Endothelial cell of umbilical vein (primary cell): ENCODE measurements around the gene ADPRH.

Experiments
- EZH2 ChIP-seq: IDR thresholded peaks from 2 replicates; pipeline ENCODE4 v1.6.1; 2012; ENCODE audit warnings: borderline replicate concordance, low read depth, mild to moderate bottlenecking, moderate library complexity, low read length, inconsistent platforms; ENCODE audit not compliant: severe bottlenecking
- FOS ChIP-seq: IDR thresholded peaks from 2 replicates; pipeline ENCODE4 v1.6.1; 2011; ENCODE audit warnings: mild to moderate bottlenecking, low read length, moderate library complexity, borderline replicate concordance; ENCODE audit not compliant: insufficient read depth
- GATA2 ChIP-seq: IDR thresholded peaks from 2 replicates; pipeline ENCODE4 v1.7.0; 2011; ENCODE audit warnings: low read depth, mild to moderate bottlenecking, moderate library complexity, mixed read lengths, low read length; ENCODE audit not compliant: insufficient read length, insufficient read depth
- JUN ChIP-seq: IDR thresholded peaks from 2 replicates; pipeline ENCODE4 v1.6.1; 2011; ENCODE audit warnings: borderline replicate concordance, low read depth; ENCODE audit not compliant: insufficient read length, insufficient read depth
- MYC ChIP-seq: IDR thresholded peaks from one replicate; pipeline ENCODE4 v1.6.1; 2011; ENCODE audit warnings: mild to moderate bottlenecking, low read depth, low read length
- POLR2A ChIP-seq: IDR thresholded peaks from 2 replicates; pipeline ENCODE4 v1.6.1; 2012; ENCODE audit warnings: low read depth, mild to moderate bottlenecking, control low read depth, low read length
- POLR2AphosphoS5 ChIP-seq: IDR thresholded peaks from 2 replicates; pipeline ENCODE4 v1.6.1; 2012; ENCODE audit warnings: low read depth, mild to moderate bottlenecking, control low read depth, low read length, moderate library complexity; ENCODE audit not compliant: insufficient read depth
- TF ChIP-seq, protein P1 (sequence below), 2 donors: IDR thresholded peaks; 1 replicate in 1 of 2; 2 replicates in 1 of 2; pipeline ENCODE4 v1.5.1; 2011; ENCODE audit warnings: low read length in 2 of 2, mild to moderate bottlenecking in 2 of 2, moderate library complexity in 2 of 2, control low read depth in 1 of 2, inconsistent platforms in 1 of 2, low read depth in 1 of 2; ENCODE audit not compliant: insufficient read depth in 1 of 2; ENCODE audit errors: extremely low read depth in 1 of 2

GRCh38 chr3:119559441-119559963, 19.8 kb upstream of the ADPRH start, which contains the start of gene CD80:
- TF ChIP-seq, protein P1, sequence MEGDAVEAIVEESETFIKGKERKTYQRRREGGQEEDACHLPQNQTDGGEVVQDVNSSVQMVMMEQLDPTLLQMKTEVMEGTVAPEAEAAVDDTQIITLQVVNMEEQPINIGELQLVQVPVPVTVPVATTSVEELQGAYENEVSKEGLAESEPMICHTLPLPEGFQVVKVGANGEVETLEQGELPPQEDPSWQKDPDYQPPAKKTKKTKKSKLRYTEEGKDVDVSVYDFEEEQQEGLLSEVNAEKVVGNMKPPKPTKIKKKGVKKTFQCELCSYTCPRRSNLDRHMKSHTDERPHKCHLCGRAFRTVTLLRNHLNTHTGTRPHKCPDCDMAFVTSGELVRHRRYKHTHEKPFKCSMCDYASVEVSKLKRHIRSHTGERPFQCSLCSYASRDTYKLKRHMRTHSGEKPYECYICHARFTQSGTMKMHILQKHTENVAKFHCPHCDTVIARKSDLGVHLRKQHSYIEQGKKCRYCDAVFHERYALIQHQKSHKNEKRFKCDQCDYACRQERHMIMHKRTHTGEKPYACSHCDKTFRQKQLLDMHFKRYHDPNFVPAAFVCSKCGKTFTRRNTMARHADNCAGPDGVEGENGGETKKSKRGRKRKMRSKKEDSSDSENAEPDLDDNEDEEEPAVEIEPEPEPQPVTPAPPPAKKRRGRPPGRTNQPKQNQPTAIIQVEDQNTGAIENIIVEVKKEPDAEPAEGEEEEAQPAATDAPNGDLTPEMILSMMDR (IDR thresholded peaks at IDR 0.05; ENCODE audit: extremely low read depth in 1 of 2, insufficient read depth in 1 of 2, low read depth in 1 of 2, low read length in 2 of 2) = peak; percentile 16 to 40
- TF ChIP-seq GATA2 = no peak
- no peak for TF ChIP-seq POLR2A
- no peak for TF ChIP-seq MYC
- no peak for TF ChIP-seq FOS
- no peak for TF ChIP-seq EZH2
- TF ChIP-seq JUN = no peak
- TF ChIP-seq POLR2AphosphoS5 = no peak
